Esophagus squamous epithelium (tissue), 4 donors: ENCODE measurements around the gene LCP1.

Source experiments
- POLR2A ChIP-seq, 4 donors: fragments of 450-650 bp; IDR thresholded peaks; one replicate each; pipeline ENCODE4 v1.6.1; 2017; ENCODE audit warnings: antibody characterized with exemption in 4 of 4, mild to moderate bottlenecking in 4 of 4, moderate library complexity in 3 of 4
- TF ChIP-seq, protein P1 (sequence below), 6 experiments: fragments of 450-650 bp in 4 of 6; fragments of 200-600 bp in 2 of 6; sonication (generic) in 2 of 6; IDR thresholded peaks; one replicate each; pipeline ENCODE4 v1.5.1; 2016 to 2019; ENCODE audit warnings: antibody characterized with exemption in 6 of 6, mild to moderate bottlenecking in 4 of 6, moderate library complexity in 4 of 6

DNA sequence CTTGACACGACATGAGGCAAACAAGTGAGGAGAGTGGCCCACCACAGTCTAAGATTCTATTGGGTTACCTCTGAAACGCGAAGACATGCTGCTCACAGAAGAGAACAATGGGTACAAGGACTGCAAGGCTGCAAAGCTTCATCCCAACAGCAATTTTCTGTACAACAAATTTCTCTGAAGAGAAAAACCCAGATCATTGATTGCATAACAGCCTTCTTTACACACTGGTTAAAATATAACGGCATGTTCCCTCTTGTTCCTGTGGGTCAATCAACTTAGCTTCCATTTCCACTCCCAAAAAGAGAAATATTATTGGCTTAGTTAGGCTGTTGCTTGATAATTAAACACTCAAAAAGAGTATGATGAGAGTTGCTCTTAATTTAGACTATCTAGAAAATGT is 77.1 kb downstream of the LCP1 start, which contains the start of gene CPB2:
- TF ChIP-seq, protein P1, sequence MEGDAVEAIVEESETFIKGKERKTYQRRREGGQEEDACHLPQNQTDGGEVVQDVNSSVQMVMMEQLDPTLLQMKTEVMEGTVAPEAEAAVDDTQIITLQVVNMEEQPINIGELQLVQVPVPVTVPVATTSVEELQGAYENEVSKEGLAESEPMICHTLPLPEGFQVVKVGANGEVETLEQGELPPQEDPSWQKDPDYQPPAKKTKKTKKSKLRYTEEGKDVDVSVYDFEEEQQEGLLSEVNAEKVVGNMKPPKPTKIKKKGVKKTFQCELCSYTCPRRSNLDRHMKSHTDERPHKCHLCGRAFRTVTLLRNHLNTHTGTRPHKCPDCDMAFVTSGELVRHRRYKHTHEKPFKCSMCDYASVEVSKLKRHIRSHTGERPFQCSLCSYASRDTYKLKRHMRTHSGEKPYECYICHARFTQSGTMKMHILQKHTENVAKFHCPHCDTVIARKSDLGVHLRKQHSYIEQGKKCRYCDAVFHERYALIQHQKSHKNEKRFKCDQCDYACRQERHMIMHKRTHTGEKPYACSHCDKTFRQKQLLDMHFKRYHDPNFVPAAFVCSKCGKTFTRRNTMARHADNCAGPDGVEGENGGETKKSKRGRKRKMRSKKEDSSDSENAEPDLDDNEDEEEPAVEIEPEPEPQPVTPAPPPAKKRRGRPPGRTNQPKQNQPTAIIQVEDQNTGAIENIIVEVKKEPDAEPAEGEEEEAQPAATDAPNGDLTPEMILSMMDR (IDR thresholded peaks at IDR 0.05): no peak
- TF ChIP-seq POLR2A (IDR thresholded peaks at IDR 0.05): no peak
